CD14-positive monocyte (primary cell): ENCODE data around the gene MLN. TPM values are rescaled to one million over a fixed set of nuclear protein-coding genes. Genes with fewer than 3 reads are reported as not detected.

ENCODE experiments used
- DNase-seq, 3 donors: peaks; one replicate each; pipeline ENCODE4 v3.0.0-alpha.2; 2011 to 2022
- H2AFZ ChIP-seq: 2 replicates; pipeline ENCODE4 v1.6.0; 2012; ENCODE audit warnings: mild to moderate bottlenecking, low read depth, low read length, inconsistent platforms; ENCODE audit not compliant: insufficient read depth, poor library complexity, severe bottlenecking
- H3K27ac ChIP-seq, 2 donors: 1 replicate in 1 of 2; 2 replicates in 1 of 2; pipeline ENCODE4 v1.5.1; 2012 to 2013; ENCODE audit warnings: low read length in 2 of 2, control low read depth in 1 of 2, inconsistent platforms in 1 of 2, low read depth in 1 of 2, mild to moderate bottlenecking in 1 of 2
- H3K27me3 ChIP-seq, 2 donors: one replicate each; pipeline versions ENCODE4 v1.6.0 to v1.6.1; 2011 to 2013; ENCODE audit warnings: low read length in 2 of 2; ENCODE audit not compliant: control insufficient read depth in 2 of 2, insufficient read depth in 2 of 2
- H3K36me3 ChIP-seq, 2 donors: replicated peaks in 1 of 2; 1 replicate in 1 of 2; 2 replicates in 1 of 2; pipeline versions ENCODE4 v1.5.1 to v1.6.1; 2012 to 2013; ENCODE audit warnings: low read length in 2 of 2, control low read depth in 1 of 2, inconsistent platforms in 1 of 2, mild to moderate bottlenecking in 1 of 2; ENCODE audit not compliant: insufficient read depth in 2 of 2, control insufficient read depth in 1 of 2
- H3K4me1 ChIP-seq, 2 donors: 1 replicate in 1 of 2; 2 replicates in 1 of 2; pipeline versions ENCODE4 v1.5.1 to v1.6.1; 2012 to 2013; ENCODE audit warnings: low read length in 2 of 2, control low read depth in 1 of 2, inconsistent platforms in 1 of 2, mild to moderate bottlenecking in 1 of 2, moderate library complexity in 1 of 2; ENCODE audit not compliant: insufficient read depth in 2 of 2, control insufficient read depth in 1 of 2
- H3K4me2 ChIP-seq: replicated peaks from 2 replicates; pipeline ENCODE3; 2012; ENCODE audit warnings: low read length, moderate library complexity, mild to moderate bottlenecking; ENCODE audit not compliant: poor library complexity, severe bottlenecking; ENCODE audit errors: extremely low read depth
- H3K4me3 ChIP-seq, 3 experiments: fragments of 200-600 bp in 1 of 3; sonication (generic) in 1 of 3; replicated peaks in 1 of 3; 1 replicate in 2 of 3; 2 replicates in 1 of 3; pipeline ENCODE4 v1.5.1; 2011 to 2013; ENCODE audit warnings: low read length in 3 of 3, mild to moderate bottlenecking in 3 of 3, control low read depth in 2 of 3, low read depth in 2 of 3, inconsistent platforms in 1 of 3, moderate library complexity in 1 of 3
- H3K79me2 ChIP-seq: 2 replicates; pipeline ENCODE4 v1.6.0; 2012; ENCODE audit warnings: mild to moderate bottlenecking, control low read depth, inconsistent platforms, low read length, moderate library complexity; ENCODE audit not compliant: insufficient read depth
- H3K9ac ChIP-seq: 2 replicates; pipeline ENCODE4 v1.6.0; 2017; ENCODE audit warnings: low read length, mild to moderate bottlenecking; ENCODE audit not compliant: insufficient read depth, poor library complexity, severe bottlenecking
- H3K9me3 ChIP-seq, 2 donors: replicated peaks in 1 of 2; 1 replicate in 1 of 2; 2 replicates in 1 of 2; pipeline versions ENCODE4 v1.5.1 to v1.6.1; 2012 to 2013; ENCODE audit warnings: low read length in 2 of 2, control low read depth in 1 of 2; ENCODE audit not compliant: control insufficient read depth in 1 of 2, insufficient read depth in 1 of 2
- H4K20me1 ChIP-seq: 2 replicates; pipeline ENCODE4 v1.6.0; 2012; ENCODE audit warnings: mild to moderate bottlenecking, low read length, control low read depth, moderate library complexity; ENCODE audit not compliant: insufficient read depth
- H3K27ac Mint-ChIP-seq, 7 donors: one replicate each; pipeline ENCODE4 v1.8.0; 2020; ENCODE audit warnings: mild to moderate bottlenecking in 7 of 7, mixed read lengths in 7 of 7, moderate library complexity in 6 of 7, inconsistent platforms in 2 of 7
- H3K27me3 Mint-ChIP-seq, 3 donors: one replicate each; pipeline ENCODE4 v1.8.0; 2021 to 2022; ENCODE audit warnings: low read depth in 3 of 3, mild to moderate bottlenecking in 3 of 3, mixed read lengths in 3 of 3, moderate library complexity in 3 of 3, inconsistent platforms in 1 of 3
- H3K36me3 Mint-ChIP-seq, 2 donors: one replicate each; pipeline ENCODE4 v1.8.0; 2020; ENCODE audit warnings: mixed read lengths in 2 of 2, inconsistent platforms in 1 of 2, mild to moderate bottlenecking in 1 of 2
- H3K4me1 Mint-ChIP-seq: one replicate; pipeline ENCODE4 v1.8.0; 2020; ENCODE audit warnings: mild to moderate bottlenecking, mixed read lengths
- H3K4me3 Mint-ChIP-seq, 2 donors: one replicate each; pipeline ENCODE4 v1.8.0; 2020; ENCODE audit warnings: mild to moderate bottlenecking in 2 of 2, mixed read lengths in 2 of 2, moderate library complexity in 1 of 2
- H3K9me3 Mint-ChIP-seq, 7 donors: one replicate each; pipeline ENCODE4 v1.8.0; 2020 to 2022; ENCODE audit warnings: mixed read lengths in 7 of 7, mild to moderate bottlenecking in 6 of 7, moderate library complexity in 6 of 7, inconsistent platforms in 2 of 7
- CTCF ChIP-seq: fragments of 200-600 bp; IDR thresholded peaks from one replicate; pipeline ENCODE4 v1.8.0; 2022; ENCODE audit warnings: antibody characterized with exemption, mild to moderate bottlenecking
- WGBS: methylation state at CpG from one replicate; pipeline ENCODE4 v1.1.5; 2013; ENCODE audit warnings: missing lambda C conversion rate; ENCODE audit not compliant: insufficient coverage; 5-methylcytosine and 5-hydroxymethylcytosine counted together
- intact Hi-C, 2 donors: fragments of 100-400 bp; cut with micrococcal nuclease; formaldehyde crosslinking; loops; one replicate each; pipeline versions ENCODE4 v1.15.0 to v1.15.1; 2023
- polyA plus RNA-seq, 3 donors: library from polyadenylated mRNA; depleted of rRNA in 1 of 3; unstranded in 2 of 3; stranded (reverse) in 1 of 3; fragments of 300-500 nt in 2 of 3; fragments of >200 nt in 1 of 3; fragmentation: Illumina TruSeq in 2 of 3; gene quantifications; 1 replicate in 2 of 3; 2 replicates in 1 of 3; pipeline ENCODE4 v1.2.3, GENCODE V29; 2012 to 2021

The MLN gene
- polyA plus RNA-seq, 3 donors, result not detected

DNA sequence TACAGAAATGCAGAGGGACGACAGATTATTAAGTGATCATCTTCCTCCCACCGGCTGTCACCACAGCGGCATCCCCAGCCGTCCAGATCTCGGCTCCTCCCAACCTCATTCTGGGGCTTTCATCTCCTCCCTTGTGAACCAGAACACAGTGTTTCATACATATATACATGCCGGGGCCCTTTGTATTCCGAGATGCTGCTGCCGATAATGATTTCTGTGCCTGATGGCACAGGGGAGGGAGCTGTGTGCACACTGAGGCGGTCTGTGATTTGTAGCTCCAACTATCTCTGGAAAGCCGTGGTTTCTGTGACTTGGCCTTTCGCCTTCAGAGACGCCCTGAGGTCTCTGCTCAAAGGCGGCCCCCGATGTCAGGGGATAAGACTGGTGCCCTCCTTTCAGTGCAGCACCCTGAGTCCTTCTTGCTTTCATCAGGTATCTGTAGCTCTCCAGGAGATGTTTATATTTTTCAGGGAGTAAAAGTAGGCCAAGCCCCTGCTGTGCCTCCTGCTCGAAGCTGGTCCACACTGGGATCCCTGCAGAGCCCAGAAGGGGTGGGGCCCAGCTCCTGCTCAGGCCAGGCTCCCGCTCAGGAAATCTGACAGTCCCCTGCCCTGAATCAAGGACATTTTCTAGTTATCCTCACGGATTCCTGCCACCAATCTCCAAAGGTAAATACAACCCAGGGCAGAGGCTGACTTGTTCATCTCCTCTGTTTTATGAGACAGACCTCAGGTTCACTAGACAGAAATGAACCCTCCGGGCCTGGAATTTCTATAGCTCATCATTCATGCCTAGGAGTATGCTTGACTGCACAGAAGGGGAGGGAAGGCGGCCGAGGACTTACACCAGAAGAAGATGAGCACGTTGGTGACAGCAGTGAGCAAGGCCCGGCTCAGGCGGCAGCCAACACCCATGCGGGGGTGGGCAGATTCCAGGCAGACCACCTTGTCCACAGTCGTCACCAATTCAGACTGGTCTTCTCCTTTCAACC is 26.1 kb downstream of the MLN start:
- no peak overlapping the region for H3K4me3 ChIP-seq
- H3K36me3 Mint-ChIP-seq, result peaks cover 96 to 98% of the 10 kb centered on the region in 2 donors

More for the DNA sequence above, 26.1 kb downstream of the MLN start:
- Mint-ChIP-seq H3K27me3 (peaks cover 0 to 2% (median 0%) of the 10 kb centered on the region in 3 donors), H3K4me3 (no peak overlapping the region), H3K4me1 (no peaks in the 10 kb centered on the region), H3K27ac (peak overlapping the region in 2 of 7 donors; percentile 52 to 65), H3K9me3 (no peaks in the 10 kb centered on the region)
- Histone ChIP-seq H2AFZ (no peak overlapping the region), H3K27ac (no peak overlapping the region), H3K4me2 (no peak overlapping the region), H3K4me1 (no peaks in the 10 kb centered on the region), H4K20me1 (peaks cover 66% of the 10 kb centered on the region), H3K27me3 (no peaks in the 10 kb centered on the region), H3K79me2 (peaks cover 3% of the 10 kb centered on the region), H3K9me3 (no peaks in the 10 kb centered on the region), H3K36me3 (peaks cover 96 to 99% of the 10 kb centered on the region in 2 donors), H3K9ac (no peak overlapping the region)
- 97% methylated on average over 22 of the region's 25 CpGs for WGBS
- no peak for TF ChIP-seq CTCF
- no peak for DNase-seq
- intact Hi-C loops, result loop anchor here (5.0 to 10.0 kb wide), 2 partner anchors 40 to 377 kb away; no protein-coding TSS in a partner anchor
